Stomach (tissue), 4 donors: Measurements from ENCODE around the gene CRY2.

Experiments
- EP300 ChIP-seq: sonication (generic); formaldehyde crosslinking; IDR thresholded peaks from one replicate; pipeline ENCODE4 v1.6.1; 2017; ENCODE audit warnings: antibody characterized with exemption
- POLR2AphosphoS5 ChIP-seq, 3 donors: sonication (generic); formaldehyde crosslinking; IDR thresholded peaks; one replicate each; pipeline ENCODE4 v1.6.1; 2016; ENCODE audit warnings: antibody characterized with exemption in 3 of 3

DNA sequence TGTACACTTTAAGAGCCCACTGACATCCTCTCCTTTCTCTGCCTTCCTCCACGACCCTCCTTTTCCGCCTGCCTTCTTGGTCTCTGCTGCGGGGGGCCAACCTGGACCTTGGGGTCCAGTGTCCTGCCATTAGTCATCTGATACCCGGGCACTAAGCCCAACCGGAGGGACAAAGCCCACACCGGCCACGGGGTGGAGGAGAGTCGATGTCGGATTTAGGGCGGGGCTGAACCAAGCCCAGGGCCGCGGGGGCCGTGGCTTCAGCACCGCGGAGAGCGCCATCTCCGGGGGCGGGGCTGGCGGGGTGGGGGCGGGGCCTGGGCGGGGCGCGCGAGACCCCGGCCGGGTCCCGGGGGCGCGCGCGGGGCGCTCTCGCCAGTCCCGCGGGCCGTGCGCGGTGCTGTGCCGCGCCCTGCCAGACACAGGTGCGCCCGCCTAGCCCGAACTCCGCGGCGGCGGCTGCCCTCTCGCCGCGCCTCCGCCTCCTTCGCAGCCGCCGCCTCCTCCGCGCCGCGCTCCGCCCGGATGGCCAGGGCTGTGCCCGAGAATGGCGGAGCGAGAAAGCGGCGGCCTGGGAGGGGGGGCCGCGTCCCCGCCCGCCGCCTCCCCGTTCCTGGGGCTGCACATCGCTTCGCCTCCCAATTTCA is 38.1 kb downstream of the CRY2 start, which contains the start of gene MAPK8IP1:
- TF ChIP-seq POLR2AphosphoS5 (IDR thresholded peaks at IDR 0.05) = peak in 1 of 3 donors; percentile 16
- TF ChIP-seq EP300 = no peak
